CD4-positive, alpha-beta T cell treated with Interleukin-1 beta for 1 hour (primary cell): ENCODE measurements around the gene TPCN2.

Source experiments
- DNase-seq, 2 donors: peaks; one replicate each; pipeline ENCODE4 v3.0.0-alpha.2; 2020 to 2022

The TPCN2 gene

DNA sequence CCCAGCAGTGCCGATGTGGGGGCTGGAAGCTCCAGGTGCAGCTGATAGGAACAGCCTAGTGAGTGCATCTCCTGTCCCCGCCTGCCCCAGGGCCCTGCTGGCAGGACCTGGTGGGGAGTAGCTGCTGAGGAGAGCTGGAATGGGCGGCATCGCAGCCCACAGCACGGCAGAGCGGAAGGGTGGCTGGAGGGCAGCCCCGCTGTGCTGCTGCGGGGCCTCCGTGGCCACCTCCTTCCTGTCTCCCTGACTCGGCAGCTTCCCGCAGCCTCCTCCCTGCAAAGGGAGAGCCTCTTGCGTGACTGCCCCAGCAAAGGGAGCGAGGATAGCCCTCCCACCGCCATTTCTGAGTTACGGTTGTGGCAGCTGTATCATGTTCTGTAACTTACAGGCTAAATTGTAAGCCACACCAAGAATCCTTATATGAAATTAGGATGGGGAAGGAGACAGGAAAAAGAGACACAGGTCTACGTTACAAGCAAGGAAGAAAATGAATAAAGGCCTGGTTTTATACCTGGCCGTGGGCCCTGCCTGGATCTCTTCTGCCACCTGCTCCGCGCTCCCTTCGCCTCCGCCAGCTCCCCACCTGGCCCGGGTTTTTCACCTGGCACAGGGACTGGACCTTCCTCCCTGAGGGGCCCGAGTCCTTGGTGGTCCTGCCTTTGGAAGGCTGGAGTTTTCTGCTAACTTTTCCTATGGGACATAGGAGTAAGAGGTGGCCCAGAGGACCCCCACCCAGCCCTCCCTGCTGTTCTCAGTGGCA is 10.0 kb downstream of the TPCN2 start:
- DNase-seq: no peak

DNA sequence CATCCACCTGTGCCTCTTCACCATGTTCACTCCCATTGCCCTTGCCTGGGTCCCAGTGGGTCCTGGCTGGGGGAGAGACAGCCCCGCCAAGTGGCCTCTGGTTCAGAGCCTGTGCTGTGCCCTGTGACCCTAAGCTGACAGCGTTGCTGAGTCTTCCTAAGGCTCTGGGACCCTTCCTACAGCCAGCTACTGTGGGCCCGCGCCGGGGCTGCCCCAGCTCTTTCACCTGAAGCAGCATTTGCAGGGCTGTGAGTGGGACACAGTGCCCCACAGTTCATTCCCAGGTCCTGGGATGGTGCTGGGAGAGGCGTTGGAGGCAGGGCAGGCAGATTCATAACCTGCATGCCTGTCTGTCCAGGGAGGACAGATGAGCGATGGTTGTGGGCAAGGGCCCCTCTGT is 10.7 kb downstream of the TPCN2 start:
- no peak for DNase-seq

- DNase-seq: no peak
Measured at GRCh38 chr11:69059985-69060384, 11.3 kb downstream of the TPCN2 start.

DNA sequence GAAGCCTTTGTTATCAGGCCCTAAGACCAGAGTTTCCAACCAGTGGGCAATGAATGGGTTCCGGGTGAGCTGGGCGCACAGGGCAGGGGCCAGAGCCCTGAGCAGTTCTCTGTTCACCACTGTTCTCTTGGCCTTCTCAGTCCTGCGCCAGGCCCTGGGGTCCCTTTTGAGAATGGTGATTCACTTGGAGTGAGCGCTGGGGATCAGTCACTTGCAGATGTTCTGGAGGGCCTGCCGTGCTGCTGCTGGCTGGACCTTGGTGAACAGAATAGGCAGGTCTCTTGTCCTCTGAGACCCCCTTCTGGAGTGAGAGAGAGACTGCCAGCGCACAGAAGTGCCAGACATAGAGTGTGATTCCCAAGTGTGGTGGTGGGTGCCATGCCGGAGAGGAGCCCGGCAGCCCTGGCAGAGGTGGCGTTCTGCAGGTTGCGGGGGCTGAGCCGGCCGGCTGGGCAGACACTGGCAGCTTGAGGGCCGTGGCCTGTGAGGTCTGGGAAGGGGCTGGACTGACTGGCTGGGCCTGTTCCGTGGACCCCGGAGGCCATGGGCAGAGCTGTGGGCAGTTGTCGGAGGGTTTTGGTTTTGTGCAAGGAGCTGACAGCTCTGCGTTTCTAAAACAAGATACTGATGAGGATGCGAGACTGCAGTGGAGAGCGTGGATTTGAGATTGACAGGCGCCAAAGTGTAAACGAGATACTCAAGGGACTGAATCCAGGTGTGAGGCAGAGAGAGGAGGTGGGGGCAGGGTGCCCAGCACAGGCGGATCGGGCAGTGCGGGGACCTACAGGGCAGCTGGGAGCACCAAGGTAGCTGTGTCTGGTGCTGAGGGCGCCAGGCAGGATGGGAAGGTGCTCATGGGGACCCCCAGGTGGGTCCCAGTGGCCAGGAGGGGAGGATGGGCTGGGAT is 12.3 kb downstream of the TPCN2 start:
- no peak for DNase-seq

DNA sequence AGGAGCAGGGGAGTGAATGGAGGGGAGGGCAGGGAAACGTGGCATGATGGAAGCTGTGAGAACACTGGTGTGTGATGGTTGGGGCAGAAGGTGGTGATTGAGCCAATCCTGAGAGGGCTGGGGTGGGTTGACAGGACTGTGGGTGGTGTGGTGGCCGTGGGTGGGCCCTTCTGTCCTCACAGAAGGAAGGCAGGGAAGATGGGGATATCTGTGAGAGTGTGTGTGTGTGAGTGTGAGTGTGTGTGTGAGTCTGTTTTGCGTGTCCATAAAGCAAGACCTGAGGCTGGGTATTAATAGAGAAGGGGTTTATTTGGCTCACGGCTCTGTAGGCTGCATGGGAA is 13.0 kb downstream of the TPCN2 start:
- no peak for DNase-seq

DNA sequence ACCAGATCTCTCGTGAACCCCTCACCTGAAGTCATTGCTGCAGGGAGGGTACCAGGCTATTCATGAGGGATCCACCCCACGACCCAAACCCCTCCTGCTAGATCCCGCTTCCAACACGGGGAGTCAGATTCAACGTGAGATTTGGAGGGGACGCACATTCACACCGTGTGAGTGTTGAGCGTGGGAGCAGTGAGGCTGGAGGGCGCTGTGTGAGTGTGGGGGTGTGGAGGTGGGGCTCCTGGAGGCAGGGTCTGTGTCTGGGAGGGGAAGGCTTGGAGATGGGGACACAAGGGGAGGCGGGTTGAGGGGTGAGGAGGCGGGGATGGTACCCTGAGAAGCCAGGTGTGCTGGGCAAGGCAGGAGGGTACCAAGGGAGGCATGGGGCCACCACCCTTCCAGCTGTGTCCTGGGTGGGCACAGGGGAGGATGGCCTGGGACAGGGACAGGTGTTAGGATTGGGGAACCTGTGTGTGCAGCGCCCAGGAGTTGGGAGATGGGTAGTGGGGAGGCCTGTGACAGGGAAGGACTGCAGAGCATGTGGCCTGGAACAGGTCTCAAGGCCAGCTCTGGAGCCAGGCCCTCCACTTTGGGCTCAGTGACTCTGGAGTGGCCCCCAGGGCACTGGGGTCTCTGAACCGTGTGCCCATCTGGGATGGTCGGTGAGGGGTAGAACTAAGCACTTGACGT is 13.6 kb downstream of the TPCN2 start:
- DNase-seq: no peak

DNA sequence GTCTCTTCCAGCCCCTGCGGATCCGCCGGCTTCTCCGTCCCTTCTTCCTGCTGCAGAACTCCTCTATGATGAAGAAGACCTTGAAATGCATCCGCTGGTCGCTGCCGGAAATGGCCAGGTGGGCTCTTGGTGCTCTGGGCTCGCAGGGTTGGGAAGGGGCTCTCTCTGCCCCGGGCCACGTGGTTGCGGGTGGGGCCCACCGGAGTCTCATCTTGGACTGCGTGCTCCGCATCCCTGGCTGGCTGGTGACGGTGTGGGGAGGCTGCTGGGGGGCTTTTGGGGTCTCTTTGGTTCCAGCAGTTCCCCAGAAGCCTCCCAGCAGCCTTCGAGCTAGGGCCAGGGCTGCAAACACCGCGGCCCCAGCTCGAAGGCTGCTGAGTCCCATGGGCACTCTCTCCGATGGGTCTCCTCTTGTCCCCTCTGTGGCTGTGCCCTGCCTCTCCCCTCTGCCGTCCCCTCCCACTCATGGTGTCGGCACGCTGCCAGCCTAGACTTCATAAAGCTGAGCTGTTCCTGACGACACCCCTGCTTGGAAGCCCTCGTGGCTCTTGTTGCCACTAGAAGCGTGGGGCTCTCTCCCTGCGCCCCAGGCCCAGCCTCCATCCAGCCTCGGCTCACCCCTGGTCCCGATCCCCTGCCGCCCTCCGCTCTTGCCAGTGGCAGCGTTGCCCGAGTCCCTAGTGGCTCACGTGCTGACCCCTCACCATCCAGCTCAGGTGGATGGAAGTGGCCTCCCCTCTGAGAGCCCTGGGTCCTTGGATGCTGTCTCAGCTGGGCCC is 14.3 kb downstream of the TPCN2 start:
- DNase-seq: no peak

DNA sequence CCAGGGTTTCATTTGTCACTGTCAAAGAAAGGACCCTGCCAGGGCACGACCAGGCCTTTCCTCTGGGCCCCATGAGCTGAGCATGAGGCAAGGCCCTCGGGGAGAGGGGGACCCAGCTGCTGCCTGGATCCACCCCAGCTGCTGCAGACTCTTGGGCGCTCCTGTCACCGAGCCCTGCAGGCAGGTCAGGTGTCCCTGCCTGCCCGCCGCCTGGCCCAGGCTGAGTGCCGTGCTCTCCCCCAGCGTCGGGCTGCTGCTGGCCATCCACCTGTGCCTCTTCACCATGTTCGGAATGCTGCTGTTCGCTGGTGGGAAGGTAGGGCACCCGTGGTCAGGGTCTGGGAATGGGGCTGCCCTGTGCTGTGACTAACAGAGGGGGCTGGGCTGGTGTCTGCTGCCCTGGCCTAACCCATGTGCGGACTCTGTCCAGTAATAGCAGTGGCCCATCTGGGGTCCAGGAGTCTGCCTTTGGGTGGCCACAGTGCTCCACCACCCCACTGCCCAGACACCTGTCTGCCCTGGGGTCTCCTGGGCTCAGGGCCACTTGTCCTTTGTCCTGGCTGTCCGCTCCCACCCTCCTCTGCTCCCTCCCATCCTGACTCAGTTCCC is 15.0 kb downstream of the TPCN2 start:
- no peak for DNase-seq

- DNase-seq: no peak
Measured at GRCh38 chr11:69064394-69064957, 15.7 kb downstream of the TPCN2 start.

- DNase-seq: no peak
Measured at GRCh38 chr11:69065147-69065710, 16.5 kb downstream of the TPCN2 start.

DNA sequence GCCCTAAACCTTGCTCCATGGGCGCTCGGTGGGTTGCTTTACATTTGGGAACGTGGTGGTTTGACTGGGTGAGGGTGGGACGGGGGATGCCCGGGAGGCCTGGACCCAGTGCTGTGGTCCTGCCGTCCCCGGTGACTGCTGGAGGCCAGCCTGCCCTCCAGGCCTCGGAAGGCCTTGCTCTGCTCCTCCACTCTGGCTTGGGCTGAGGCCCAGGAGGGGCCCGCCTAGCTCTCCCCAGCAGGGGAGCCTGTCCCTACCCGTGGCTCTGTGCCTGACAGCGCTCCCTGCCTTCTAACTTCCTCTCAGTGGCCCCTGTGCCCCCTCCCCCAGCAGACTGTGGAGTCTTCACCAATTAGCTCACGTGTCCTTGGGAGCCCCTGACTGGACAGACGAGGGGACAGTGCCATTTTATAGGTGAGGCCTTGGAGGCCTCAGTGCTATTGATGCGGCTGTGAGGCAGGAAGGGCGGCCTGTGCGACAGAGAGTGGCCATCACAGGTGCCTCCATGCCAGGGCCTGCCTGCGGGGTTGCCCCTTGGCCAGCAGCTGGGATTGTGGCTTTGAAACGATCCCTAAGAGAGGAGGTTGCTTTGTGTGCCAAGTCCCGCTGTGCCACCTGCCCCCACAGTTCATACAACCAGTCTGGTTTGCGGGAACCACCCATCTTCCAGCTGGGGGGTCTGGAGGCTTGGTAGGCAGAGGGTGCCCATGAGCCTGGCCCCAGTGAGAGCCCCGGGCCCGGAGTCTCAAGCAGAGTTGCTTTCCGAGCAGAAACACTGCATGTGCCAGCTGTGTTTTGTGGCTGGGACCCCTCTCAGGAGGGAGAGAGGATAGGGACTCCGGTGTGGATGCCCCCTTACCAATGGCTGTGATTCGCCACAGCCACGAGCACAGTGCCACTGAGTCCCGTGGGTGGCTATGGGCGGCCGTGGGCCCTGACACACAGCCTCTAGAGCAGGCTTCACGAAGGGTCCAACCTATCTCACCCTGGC is 17.7 kb downstream of the TPCN2 start:
- DNase-seq: no peak

DNA sequence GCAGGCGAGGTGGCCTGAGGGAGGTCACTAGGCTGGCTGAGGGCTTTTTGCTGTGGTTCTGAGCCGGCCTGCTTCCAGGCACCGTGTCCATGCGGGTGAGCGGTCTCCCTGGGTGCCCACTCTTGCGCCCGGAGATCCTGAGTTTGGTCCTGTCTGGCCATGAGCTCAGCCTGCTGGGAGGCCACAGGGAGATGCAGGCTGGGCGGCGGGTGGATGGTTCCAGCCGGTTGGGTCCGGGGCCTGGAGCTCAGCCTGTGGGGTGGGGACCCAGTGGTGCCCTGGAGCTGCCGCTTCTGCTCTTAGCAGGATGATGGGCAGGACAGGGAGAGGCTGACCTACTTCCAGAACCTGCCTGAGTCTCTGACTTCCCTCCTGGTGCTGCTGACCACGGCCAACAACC is 18.5 kb downstream of the TPCN2 start:
- DNase-seq: no peak

- DNase-seq: no peak
Measured at GRCh38 chr11:69071086-69071800, 22.5 kb downstream of the TPCN2 start.

- no peak for DNase-seq
Measured at GRCh38 chr11:69071956-69072355, 23.2 kb downstream of the TPCN2 start.

DNA sequence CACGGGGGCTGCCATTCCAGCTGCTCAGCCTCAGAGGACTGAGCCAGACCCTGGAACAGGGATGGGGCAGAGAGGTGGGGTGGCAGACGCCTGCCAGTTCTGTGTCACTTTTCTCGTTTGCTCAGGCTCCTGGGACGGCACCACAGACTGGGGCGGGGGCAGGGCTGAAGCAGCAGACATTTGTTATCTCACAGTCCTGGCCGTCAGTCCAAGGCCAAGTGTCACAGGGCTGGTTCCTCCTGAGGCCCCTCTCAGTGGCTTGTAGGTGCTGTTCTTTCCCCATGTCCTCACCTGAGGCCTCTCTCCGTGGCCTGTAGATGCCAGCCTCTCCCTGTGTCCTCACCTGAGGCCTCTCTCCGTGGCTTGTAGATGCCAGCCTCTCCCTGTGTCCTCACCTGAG is 24.7 kb downstream of the TPCN2 start:
- no peak for DNase-seq

- no peak for DNase-seq
Measured at GRCh38 chr11:69074375-69075140, 25.8 kb downstream of the TPCN2 start.

DNA sequence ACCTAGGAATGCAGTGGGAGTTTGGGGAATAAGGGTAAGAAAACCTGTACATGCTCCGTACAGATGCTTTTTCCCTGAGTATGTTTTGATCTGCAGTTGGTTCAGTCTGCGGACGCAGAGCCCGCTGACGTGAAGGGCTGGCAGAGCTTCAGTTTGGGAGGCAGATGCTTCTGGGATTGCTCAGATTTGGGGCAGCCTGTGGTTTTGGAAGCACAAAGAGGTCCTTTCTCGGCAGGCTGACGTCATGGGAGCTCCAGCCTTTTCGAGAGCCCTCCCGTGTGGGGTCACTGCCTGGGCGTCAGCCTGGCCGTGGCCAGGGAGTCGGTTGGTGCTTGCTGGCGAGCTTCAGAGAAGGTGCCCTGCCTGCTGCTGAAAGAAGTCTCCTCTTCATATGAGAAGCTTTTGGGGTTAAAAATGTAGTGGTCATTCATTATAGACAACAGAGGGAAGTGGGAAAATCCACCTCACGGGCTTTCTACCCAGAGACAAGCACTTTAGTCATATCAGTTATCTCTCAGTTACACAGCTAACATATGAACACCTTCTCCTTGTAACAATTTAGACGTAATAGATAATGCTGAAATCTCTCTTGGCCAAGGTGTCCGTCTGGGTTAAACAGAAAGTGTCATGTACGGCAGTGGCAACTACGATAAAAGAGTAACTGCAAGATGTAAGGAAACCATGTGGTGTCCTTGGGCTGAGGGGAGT is 26.8 kb downstream of the TPCN2 start:
- DNase-seq: no peak

DNA sequence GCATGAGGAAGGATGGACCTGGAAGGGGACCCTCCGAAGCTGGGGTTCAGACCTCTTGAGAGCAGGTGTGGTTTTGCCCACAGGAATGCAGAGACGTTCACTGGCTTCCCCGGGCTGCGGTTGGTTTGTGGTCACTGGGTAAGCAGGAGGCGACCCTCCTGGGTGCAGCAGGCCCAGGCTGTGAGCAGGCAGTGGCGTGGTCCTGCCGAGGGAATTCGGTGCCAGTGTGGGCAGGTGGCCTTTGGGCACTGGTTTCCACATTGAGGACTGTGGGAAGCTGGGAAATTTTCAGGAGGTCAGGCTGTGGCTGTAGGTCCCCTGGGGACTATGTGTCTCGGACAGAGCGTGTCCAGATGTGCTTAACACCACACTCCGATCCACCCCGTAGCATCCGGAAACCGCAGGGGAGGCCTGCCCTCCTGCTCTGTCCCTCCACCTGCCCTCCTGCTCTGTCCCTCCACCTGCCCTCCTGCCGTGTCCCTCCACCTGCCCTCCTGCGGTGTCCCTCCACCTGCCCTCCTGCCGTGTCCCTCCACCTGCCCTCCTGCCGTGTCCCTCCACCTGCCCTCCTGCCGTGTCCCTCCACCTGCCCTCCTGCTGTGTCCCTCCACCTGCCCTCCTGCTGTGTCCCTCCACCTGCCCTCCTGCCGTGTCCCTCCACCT is 27.5 kb downstream of the TPCN2 start:
- DNase-seq: no peak
